Testis (tissue), 2 donors: ENCODE results near the gene SWAP70.
"Not testable (repeated sequence)": the region's sequence is repeated elsewhere in the genome, so short reads cannot be mapped to it uniquely, and the experiment has no call there.

Experiments used
- CTCF ChIP-seq, 3 experiments: fragments of 450-650 bp in 2 of 3; fragments of 200-600 bp in 1 of 3; sonication (generic) in 1 of 3; IDR thresholded peaks; one replicate each; pipeline ENCODE4 v1.5.1; 2016 to 2019; ENCODE audit warnings: antibody characterized with exemption in 3 of 3, mild to moderate bottlenecking in 2 of 3, moderate library complexity in 1 of 3
- POLR2A ChIP-seq: fragments of 450-650 bp; IDR thresholded peaks from one replicate; pipeline ENCODE4 v1.6.1; 2017; ENCODE audit warnings: antibody characterized with exemption, mild to moderate bottlenecking, moderate library complexity

DNA sequence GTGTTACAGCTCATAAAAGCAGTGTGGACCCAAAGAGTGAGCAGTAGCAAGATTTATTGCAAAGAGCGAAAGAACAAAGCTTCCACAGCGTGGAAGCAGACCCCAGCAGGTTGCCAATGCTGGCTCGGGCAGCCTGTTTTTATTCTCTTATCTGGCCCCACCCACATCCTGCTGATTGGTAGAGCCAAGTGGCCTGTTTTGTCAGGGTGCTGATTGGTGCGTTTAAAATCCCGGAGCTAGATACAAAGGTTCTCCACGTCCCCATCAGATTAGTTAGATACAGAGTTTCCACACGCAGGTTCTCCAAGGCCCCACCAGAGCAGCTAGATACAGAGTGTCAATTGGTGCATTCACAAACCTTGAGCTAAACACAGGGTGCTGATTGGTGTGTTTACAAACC lies 41.5 kb upstream of the SWAP70 start:
- TF ChIP-seq CTCF (IDR thresholded peaks at IDR 0.05); POLR2A: not testable (repeated sequence)
